ENCODE data around the gene OR2D3. TPM values are rescaled to one million over a fixed set of nuclear protein-coding genes. Genes with fewer than 3 reads are reported as not detected.

Gene OR2D3
- total and polyA plus RNA-seq, 2 of the 13 experiments (the other 11 are each of a cell fraction or from before 2014, with no cell fraction given): not detected

DNA sequence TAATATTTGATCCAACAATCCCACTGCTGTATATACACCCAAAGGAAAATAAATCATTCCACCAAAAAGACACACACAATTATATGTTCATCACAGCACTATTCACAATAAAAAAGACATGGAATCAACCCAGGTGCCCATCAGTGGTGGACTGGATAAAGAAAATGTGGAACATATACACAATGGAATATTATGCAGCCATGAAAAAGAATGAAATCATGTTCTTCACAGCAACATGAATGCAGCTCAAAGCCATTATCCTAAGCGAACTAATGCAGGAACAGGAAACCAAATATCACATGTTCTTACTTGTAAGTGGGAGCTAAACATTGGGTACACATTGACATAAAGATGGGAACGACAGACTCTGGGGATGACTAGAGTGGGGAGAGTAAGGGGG is 1.1 kb upstream of the OR2D3 start:
- TF ChIP-seq ATF7 (IDR thresholded peaks at IDR 0.05) (no peak), ATF7 (CRISPR knock-in tag; IDR thresholded peaks at IDR 0.05) (no peak), SIX1 (CRISPR knock-in tag; IDR thresholded peaks at IDR 0.05; ENCODE audit: borderline replicate concordance) (no peak), ZNF709 (CRISPR knock-in tag; IDR thresholded peaks at IDR 0.05) (no peak), ZBTB8A (CRISPR knock-in tag; IDR thresholded peaks at IDR 0.05; ENCODE audit: borderline replicate concordance, low read depth) (no peak), KLF9 (CRISPR knock-in tag; IDR thresholded peaks at IDR 0.05; ENCODE audit: low read depth) (no peak), TGIF2 (CRISPR knock-in tag; IDR thresholded peaks at IDR 0.05) (no peak), ZNF329 (CRISPR knock-in tag; IDR thresholded peaks at IDR 0.05; ENCODE audit: low read depth) (no peak), ZNF207 (IDR thresholded peaks at IDR 0.05; ENCODE audit: borderline replicate concordance) (no peak), RXRA (CRISPR knock-in tag; IDR thresholded peaks at IDR 0.05) (no peak), SIN3A (IDR thresholded peaks at IDR 0.05; ENCODE audit: borderline replicate concordance, low read depth, low read length) (no peak), ZNF672 (CRISPR knock-in tag; IDR thresholded peaks at IDR 0.05) (no peak), RFXAP (CRISPR knock-in tag; IDR thresholded peaks at IDR 0.05; ENCODE audit: borderline replicate concordance) (no peak), HMG20B (CRISPR knock-in tag; conservative IDR thresholded peaks at IDR 0.05) (no peak), BRD4 (CRISPR knock-in tag; IDR thresholded peaks at IDR 0.05) (no peak), KLF13 (CRISPR knock-in tag; IDR thresholded peaks at IDR 0.05) (no peak)
- TF ChIP-seq, protein P1, sequence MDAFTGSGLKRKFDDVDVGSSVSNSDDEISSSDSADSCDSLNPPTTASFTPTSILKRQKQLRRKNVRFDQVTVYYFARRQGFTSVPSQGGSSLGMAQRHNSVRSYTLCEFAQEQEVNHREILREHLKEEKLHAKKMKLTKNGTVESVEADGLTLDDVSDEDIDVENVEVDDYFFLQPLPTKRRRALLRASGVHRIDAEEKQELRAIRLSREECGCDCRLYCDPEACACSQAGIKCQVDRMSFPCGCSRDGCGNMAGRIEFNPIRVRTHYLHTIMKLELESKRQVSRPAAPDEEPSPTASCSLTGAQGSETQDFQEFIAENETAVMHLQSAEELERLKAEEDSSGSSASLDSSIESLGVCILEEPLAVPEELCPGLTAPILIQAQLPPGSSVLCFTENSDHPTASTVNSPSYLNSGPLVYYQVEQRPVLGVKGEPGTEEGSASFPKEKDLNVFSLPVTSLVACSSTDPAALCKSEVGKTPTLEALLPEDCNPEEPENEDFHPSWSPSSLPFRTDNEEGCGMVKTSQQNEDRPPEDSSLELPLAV (CRISPR knock-in tag; conservative IDR thresholded peaks at IDR 0.05; ENCODE audit: low read depth): no peak
- POLR2A ChIA-PET: no interaction called here
- Histone ChIP-seq H3K79me2 (ENCODE audit: insufficient read depth, low read length) (no peaks in the 10 kb centered on the region), H3K27ac (ENCODE audit: extremely low read length, insufficient read depth, low read length) (no peak overlapping the region), H3K4me2 (ENCODE audit: low read depth, low read length) (no peak overlapping the region), H3K4me3 (replicated peaks in 1 of 3; ENCODE audit: insufficient read depth in 1 of 3, low read depth in 2 of 3, low read length in 3 of 3) (no peak overlapping the region), H2AFZ (ENCODE audit: low read length) (no peak overlapping the region), H3K9ac (ENCODE audit: insufficient read depth, low read depth, low read length) (no peak overlapping the region), H4K20me1 (ENCODE audit: insufficient read depth, low read length) (no peaks in the 10 kb centered on the region), H3K4me1 (ENCODE audit: insufficient read depth, low read length) (no peaks in the 10 kb centered on the region), H3K27me3 (ENCODE audit: control insufficient read depth in 1 of 2, insufficient read depth in 2 of 2, low read length in 2 of 2) (peaks cover 2 to 6% of the 10 kb centered on the region in 2 experiments; a peak in 1 of 5 replicates), H3K9me3 (ENCODE audit: low read length) (no peaks in the 10 kb centered on the region), H3K36me3 (replicated peaks in 1 of 2; ENCODE audit: control insufficient read depth in 1 of 2, insufficient read depth in 2 of 2, low read length in 2 of 2) (no peaks in the 10 kb centered on the region)
- no peak for ATAC-seq
- intact Hi-C loops (cut with micrococcal nuclease; ENCODE audit: unreplicated experiment): no loop called here
- CTCF ChIA-PET (ENCODE audit: low intra/inter-chr PET ratio, low total read pairs): no interaction called here
- no peak for DNase-seq (ENCODE audit: low spot score)
- 2% methylated on average over 2 of the region's 2 CpGs for WGBS (ENCODE audit: low lambda C conversion rate)
- in situ Hi-C loops (cut with HindIII; ENCODE audit: extremely low pct_ligation_motif_present, low pct_unique_long_range_greater_than_20kb): no loop called here
- FAIRE-seq: no peak
- BruUV-seq (replicated peaks): no TSS peak
